ENCODE measurements around the gene OR4M1. TPM values are rescaled to one million over a fixed set of nuclear protein-coding genes. Genes with fewer than 3 reads are reported as not detected.
"Not testable (repeated sequence)": the region's sequence is repeated elsewhere in the genome, so short reads cannot be mapped to it uniquely, and the experiment has no call there.

OR4M1 gene
- total RNA-seq (2022) (not detected in 2 replicates), Bru-seq, nascent RNA (not detected), BruChase-seq, experiment 1, labeled RNA remaining after a 6-hour chase (not detected), BruChase-seq, experiment 2, labeled RNA remaining after a 2-hour chase (not detected)
- long read RNA-seq: 0 reads

GRCh38 chr14:19773204-19773603 is at the start of gene OR4M1:
TSS of gene OR4M1 (plus strand) at chr14:19773504. CDS start at chr14:19780323, 6,819 bp downstream.
- H3K36me3 Mint-ChIP-seq (ENCODE audit: insufficient read depth, unreplicated experiment); BruUV-seq (replicated peaks); H3K4me3 Mint-ChIP-seq (ENCODE audit: unreplicated experiment); H3K9me3 Mint-ChIP-seq (ENCODE audit: unreplicated experiment); CTCF ChIA-PET; POLR2A ChIA-PET; H3K27ac Mint-ChIP-seq (ENCODE audit: low read depth, unreplicated experiment); intact Hi-C loops (cut with micrococcal nuclease); DNase-seq (ENCODE audit: unreplicated experiment); H3K4me1 Mint-ChIP-seq (ENCODE audit: insufficient read depth, unreplicated experiment): not testable (repeated sequence)
- H3K27me3 Mint-ChIP-seq (ENCODE audit: insufficient read depth, unreplicated experiment): peaks cover 41% of the 10 kb centered on the region

GRCh38 chr14:19729359-19729758 is 43.9 kb upstream of the OR4M1 start:
- Mint-ChIP-seq H3K27me3 (ENCODE audit: insufficient read depth, unreplicated experiment) (no peaks in the 10 kb centered on the region), H3K4me3 (ENCODE audit: unreplicated experiment) (no peak overlapping the region), H3K27ac (ENCODE audit: low read depth, unreplicated experiment) (no peak overlapping the region), H3K4me1 (ENCODE audit: insufficient read depth, unreplicated experiment) (no peaks in the 10 kb centered on the region), H3K36me3 (ENCODE audit: insufficient read depth, unreplicated experiment) (no peaks in the 10 kb centered on the region), H3K9me3 (ENCODE audit: unreplicated experiment) (no peaks in the 10 kb centered on the region)
- intact Hi-C loops (cut with micrococcal nuclease): no loop called here
- POLR2A ChIA-PET: no interaction called here
- no TSS peak for BruUV-seq (replicated peaks)
- no peak for DNase-seq (ENCODE audit: unreplicated experiment)
- TF ChIP-seq CTCF (IDR thresholded peaks at IDR 0.05; ENCODE audit: unreplicated experiment): no peak
- CTCF ChIA-PET: interaction anchor here (0.6 kb wide), 1 partner anchor 107 kb away, joined by 3 read pairs; no protein-coding TSS in a partner anchor

GRCh38 chr14:19729763-19730162 is 43.5 kb upstream of the OR4M1 start:
- H3K36me3 Mint-ChIP-seq (ENCODE audit: insufficient read depth, unreplicated experiment): no peaks in the 10 kb centered on the region

GRCh38 chr14:19733893-19734292 is 39.4 kb upstream of the OR4M1 start:
- CTCF ChIA-PET; POLR2A ChIA-PET; BruUV-seq (replicated peaks); intact Hi-C loops (cut with micrococcal nuclease); H3K4me1 Mint-ChIP-seq (ENCODE audit: insufficient read depth, unreplicated experiment); H3K4me3 Mint-ChIP-seq (ENCODE audit: unreplicated experiment); H3K27me3 Mint-ChIP-seq (ENCODE audit: insufficient read depth, unreplicated experiment); H3K9me3 Mint-ChIP-seq (ENCODE audit: unreplicated experiment); DNase-seq (ENCODE audit: unreplicated experiment); H3K36me3 Mint-ChIP-seq (ENCODE audit: insufficient read depth, unreplicated experiment); H3K27ac Mint-ChIP-seq (ENCODE audit: low read depth, unreplicated experiment): not testable (repeated sequence)

More at GRCh38 chr14:19729763-19730162, 43.5 kb upstream of the OR4M1 start:
- intact Hi-C loops (cut with micrococcal nuclease): no loop called here
- no peak for DNase-seq (ENCODE audit: unreplicated experiment)
- Mint-ChIP-seq H3K27ac (ENCODE audit: low read depth, unreplicated experiment) (no peak overlapping the region), H3K4me3 (ENCODE audit: unreplicated experiment) (no peak overlapping the region), H3K4me1 (ENCODE audit: insufficient read depth, unreplicated experiment) (no peaks in the 10 kb centered on the region), H3K9me3 (ENCODE audit: unreplicated experiment) (no peaks in the 10 kb centered on the region), H3K27me3 (ENCODE audit: insufficient read depth, unreplicated experiment) (no peaks in the 10 kb centered on the region)
- ChIA-PET POLR2A (no interaction called here), CTCF (interaction anchor here (0.6 kb wide), 1 partner anchor 106 kb away, joined by 3 read pairs; no protein-coding TSS in a partner anchor)
- TF ChIP-seq CTCF (IDR thresholded peaks at IDR 0.05; ENCODE audit: unreplicated experiment): no peak
- no TSS peak for BruUV-seq (replicated peaks)

- H3K9me3 Mint-ChIP-seq (ENCODE audit: unreplicated experiment): peaks cover 7% of the 10 kb centered on the region
- no peak within 1 kb of the TSS for H3K4me3 Mint-ChIP-seq (ENCODE audit: unreplicated experiment)
- no TSS peak for BruUV-seq (replicated peaks)
- no peaks in the 10 kb centered on the region for H3K4me1 Mint-ChIP-seq (ENCODE audit: insufficient read depth, unreplicated experiment)
- H3K27me3 Mint-ChIP-seq (ENCODE audit: insufficient read depth, unreplicated experiment): peaks cover 11% of the 10 kb centered on the region
- CTCF ChIA-PET: no interaction called here
- POLR2A ChIA-PET: no interaction called here
- no peak for DNase-seq (ENCODE audit: unreplicated experiment)
- no peak for TF ChIP-seq CTCF (IDR thresholded peaks at IDR 0.05; ENCODE audit: unreplicated experiment)
- intact Hi-C loops (cut with micrococcal nuclease): no loop called here
- H3K36me3 Mint-ChIP-seq (ENCODE audit: insufficient read depth, unreplicated experiment): no peaks in the 10 kb centered on the region
- no peak within 1 kb of the TSS for H3K27ac Mint-ChIP-seq (ENCODE audit: low read depth, unreplicated experiment)
Observed at GRCh38 chr14:19743256-19743655, 30.0 kb upstream of the OR4M1 start, which contains the start of gene OR4Q3. TSS of gene OR4Q3 (plus strand) at chr14:19743571.

- H3K36me3 Mint-ChIP-seq (ENCODE audit: insufficient read depth, unreplicated experiment); H3K4me3 Mint-ChIP-seq (ENCODE audit: unreplicated experiment); intact Hi-C loops (cut with micrococcal nuclease); DNase-seq (ENCODE audit: unreplicated experiment); H3K4me1 Mint-ChIP-seq (ENCODE audit: insufficient read depth, unreplicated experiment); CTCF ChIA-PET; POLR2A ChIA-PET; H3K27me3 Mint-ChIP-seq (ENCODE audit: insufficient read depth, unreplicated experiment); H3K9me3 Mint-ChIP-seq (ENCODE audit: unreplicated experiment); BruUV-seq (replicated peaks); H3K27ac Mint-ChIP-seq (ENCODE audit: low read depth, unreplicated experiment): not testable (repeated sequence)
Observed at GRCh38 chr14:19752316-19752715, 21.0 kb upstream of the OR4M1 start.

Measured in MCF 10A (cell line).